ENCODE results near the gene CAPN8. TPM values are rescaled to one million over a fixed set of nuclear protein-coding genes. Genes with fewer than 3 reads are reported as not detected.

CAPN8 gene
- total and polyA plus RNA-seq, 2 donors, result 1.6 to 11.9 TPM

DNA sequence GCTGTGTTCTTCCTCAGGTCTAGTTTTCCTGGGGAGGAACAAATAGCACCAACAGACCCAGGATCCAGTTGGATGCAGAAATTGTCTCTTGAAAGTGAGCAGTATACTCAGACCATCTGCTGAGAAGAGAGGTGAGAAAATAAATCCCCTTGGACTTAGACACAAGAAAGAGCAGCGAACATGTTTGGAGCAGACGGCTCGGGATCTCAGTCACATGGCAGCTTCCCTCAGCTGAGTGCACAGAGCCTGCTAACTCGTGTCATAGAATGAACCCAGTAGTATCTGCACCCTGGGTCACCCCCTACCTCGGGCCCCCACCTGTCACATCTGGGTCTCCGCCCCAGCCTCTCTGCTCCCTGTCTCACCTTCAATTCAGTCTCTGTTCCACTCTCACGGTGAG is 156.7 kb downstream of the CAPN8 start:
- no peak for DNase-seq (ENCODE audit: extremely low spot score)
- Histone ChIP-seq H3K4me1 (ENCODE audit: insufficient read depth) (no peaks in the 10 kb centered on the region), H3K36me3 (ENCODE audit: insufficient read depth) (no peaks in the 10 kb centered on the region), H3K27ac (ENCODE audit: low read depth) (no peak overlapping the region), H3K4me3 (ENCODE audit: low read depth, low read length) (no peak overlapping the region)
- 72% methylated on average over 7 of the region's 7 CpGs for WGBS

DNA sequence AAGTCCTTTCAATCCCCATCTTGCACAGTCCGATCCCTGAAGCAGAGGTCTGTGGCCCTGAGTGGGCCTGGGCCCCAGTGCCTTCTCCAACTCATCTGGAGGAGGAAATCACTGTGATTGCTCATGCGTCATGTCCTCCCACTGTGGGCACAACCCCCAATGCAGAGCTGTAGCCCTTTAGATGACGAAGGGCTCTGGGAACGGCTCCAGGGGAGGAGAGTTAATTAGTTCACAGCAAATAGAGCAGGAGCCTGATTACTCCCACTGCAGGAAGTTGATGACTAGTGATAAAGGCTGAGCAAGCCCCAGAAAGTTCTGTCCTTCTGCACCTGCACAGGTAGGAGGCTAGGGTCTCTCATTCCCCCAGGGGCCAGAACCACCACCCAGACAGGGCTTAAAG is 160.8 kb downstream of the CAPN8 start:
- DNase-seq (ENCODE audit: extremely low spot score), result no peak
- H3K4me1 ChIP-seq (ENCODE audit: insufficient read depth), result no peaks in the 10 kb centered on the region
- no peaks in the 10 kb centered on the region for H3K36me3 ChIP-seq (ENCODE audit: insufficient read depth)
- WGBS, result 70% methylated on average over 4 of the region's 4 CpGs
- no peak overlapping the region for H3K4me3 ChIP-seq (ENCODE audit: low read depth, low read length)
- no peak overlapping the region for H3K27ac ChIP-seq (ENCODE audit: low read depth)

GRCh38 chr1:223503348-223503747 is 162.2 kb downstream of the CAPN8 start:
- H3K36me3 ChIP-seq (ENCODE audit: insufficient read depth), result no peaks in the 10 kb centered on the region
- no peak overlapping the region for H3K27ac ChIP-seq (ENCODE audit: low read depth)
- H3K4me3 ChIP-seq (ENCODE audit: low read depth, low read length), result no peak overlapping the region
- 84% methylated on average over 4 of the region's 4 CpGs for whole genome bisulfite sequencing
- DNase-seq (ENCODE audit: extremely low spot score), result no peak
- no peaks in the 10 kb centered on the region for H3K4me1 ChIP-seq (ENCODE audit: insufficient read depth)

GRCh38 chr1:223500560-223501425 is 164.7 kb downstream of the CAPN8 start:
- H3K36me3 ChIP-seq (ENCODE audit: insufficient read depth), result no peaks in the 10 kb centered on the region
- H3K27ac ChIP-seq (ENCODE audit: low read depth), result no peak overlapping the region
- DNase-seq (ENCODE audit: extremely low spot score), result no peak
- H3K4me3 ChIP-seq (ENCODE audit: low read depth, low read length), result no peak overlapping the region
- WGBS, result 70% methylated on average over 11 of the region's 11 CpGs
- no peaks in the 10 kb centered on the region for H3K4me1 ChIP-seq (ENCODE audit: insufficient read depth)

GRCh38 chr1:223496883-223497282 is 168.6 kb downstream of the CAPN8 start:
- no peak for DNase-seq (ENCODE audit: extremely low spot score)
- Histone ChIP-seq H3K4me3 (ENCODE audit: low read depth, low read length) (no peak overlapping the region), H3K27ac (ENCODE audit: low read depth) (no peak overlapping the region), H3K36me3 (ENCODE audit: insufficient read depth) (no peaks in the 10 kb centered on the region), H3K4me1 (ENCODE audit: insufficient read depth) (no peaks in the 10 kb centered on the region)
- WGBS, result 87% methylated on average over 6 of the region's 6 CpGs

- DNase-seq (ENCODE audit: extremely low spot score), result no peak
Observed at GRCh38 chr1:223494926-223495645, 170.4 kb downstream of the CAPN8 start.

DNA sequence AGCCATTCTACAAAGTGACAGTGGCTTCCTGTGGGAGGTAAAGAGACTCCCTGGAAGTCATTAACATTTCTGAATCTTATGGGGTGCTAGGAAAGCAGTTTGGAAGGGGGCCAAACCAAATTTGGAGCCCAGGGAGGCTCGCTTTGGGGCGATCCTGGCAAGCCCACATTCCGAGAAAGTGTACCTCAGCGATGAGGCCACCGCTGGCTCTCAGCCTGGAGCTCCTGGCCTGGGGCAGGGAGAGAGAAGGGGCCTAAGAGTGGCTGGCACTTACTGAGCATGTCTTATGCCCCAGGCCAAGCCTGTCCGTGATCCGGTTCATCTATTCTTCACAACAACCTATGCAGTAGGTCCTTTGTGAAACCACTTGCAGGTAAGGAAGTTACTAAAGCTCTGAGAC is 173.5 kb downstream of the CAPN8 start:
- WGBS, result 75% methylated on average over 7 of the region's 7 CpGs
- Histone ChIP-seq H3K4me1 (ENCODE audit: insufficient read depth) (no peaks in the 10 kb centered on the region), H3K27ac (ENCODE audit: low read depth) (no peak overlapping the region), H3K36me3 (ENCODE audit: insufficient read depth) (no peaks in the 10 kb centered on the region), H3K4me3 (ENCODE audit: low read depth, low read length) (no peak overlapping the region)
- no peak for DNase-seq (ENCODE audit: extremely low spot score)

More at GRCh38 chr1:223494926-223495645, 170.4 kb downstream of the CAPN8 start:
- WGBS, result 90% methylated on average over 11 of the region's 11 CpGs
- Histone ChIP-seq H3K4me1 (ENCODE audit: insufficient read depth) (no peaks in the 10 kb centered on the region), H3K36me3 (ENCODE audit: insufficient read depth) (no peaks in the 10 kb centered on the region), H3K4me3 (ENCODE audit: low read depth, low read length) (no peak overlapping the region), H3K27ac (ENCODE audit: low read depth) (no peak overlapping the region)

Small RNA genes within 50 kb of the gene (small RNA-seq; reads per million reads assigned to genes)
- not detected for gene RNU6-1248P
- gene SNRPEP10, result not detected

Other genes starting within 250 kb of the CAPN8 start
- gene CAPN2, start 46.8 kb upstream of the CAPN8 start, total RNA-seq, result 117 TPM
- 91.4 TPM for gene CAPN2, start 46.8 kb upstream of the CAPN8 start, polyA plus RNA-seq
- 42.8 TPM for gene TP53BP2, start 180.2 kb upstream of the CAPN8 start, total RNA-seq
- 15.4 TPM for gene TP53BP2, start 180.2 kb upstream of the CAPN8 start, polyA plus RNA-seq

Measured in urinary bladder (tissue), 4 donors.